ENCODE measurements around the gene CABP5. TPM values are rescaled to one million over a fixed set of nuclear protein-coding genes. Genes with fewer than 3 reads are reported as not detected.

The CABP5 gene
- total RNA-seq, 1 donor from 2014 or later, result not detected

- Mint-ChIP-seq H3K9me3 (ENCODE audit: unreplicated experiment) (no peaks in the 10 kb centered on the region), H3K4me3 (ENCODE audit: unreplicated experiment) (no peak overlapping the region)
Measured at GRCh38 chr19:48061401-48062344, 17.8 kb upstream of the CABP5 start.

GRCh38 chr19:48060381-48060780 is 16.5 kb upstream of the CABP5 start:
- Mint-ChIP-seq H3K4me3 (ENCODE audit: unreplicated experiment) (no peak overlapping the region), H3K36me3 (ENCODE audit: unreplicated experiment) (no peaks in the 10 kb centered on the region), H3K27me3 (ENCODE audit: unreplicated experiment) (no peaks in the 10 kb centered on the region), H3K4me1 (ENCODE audit: low read depth, unreplicated experiment) (no peaks in the 10 kb centered on the region), H3K27ac (ENCODE audit: unreplicated experiment) (no peak overlapping the region), H3K9me3 (ENCODE audit: unreplicated experiment) (no peaks in the 10 kb centered on the region)
- TF ChIP-seq CTCF (IDR thresholded peaks at IDR 0.05; ENCODE audit: partially characterized antibody, unreplicated experiment), result no peak
- no peak for DNase-seq

More at GRCh38 chr19:48061401-48062344, 17.8 kb upstream of the CABP5 start:
- H3K36me3 Mint-ChIP-seq (ENCODE audit: unreplicated experiment), result no peaks in the 10 kb centered on the region
- no peaks in the 10 kb centered on the region for H3K4me1 Mint-ChIP-seq (ENCODE audit: low read depth, unreplicated experiment)
- H3K27ac Mint-ChIP-seq (ENCODE audit: unreplicated experiment), result no peak overlapping the region
- DNase-seq, result no peak
- H3K27me3 Mint-ChIP-seq (ENCODE audit: unreplicated experiment), result no peaks in the 10 kb centered on the region
- no peak for TF ChIP-seq CTCF (IDR thresholded peaks at IDR 0.05; ENCODE audit: partially characterized antibody, unreplicated experiment)

GRCh38 chr19:48059331-48059730 is 15.5 kb upstream of the CABP5 start:
- H3K27ac Mint-ChIP-seq (ENCODE audit: unreplicated experiment), result no peak overlapping the region
- no peak overlapping the region for H3K4me3 Mint-ChIP-seq (ENCODE audit: unreplicated experiment)
- TF ChIP-seq CTCF (IDR thresholded peaks at IDR 0.05; ENCODE audit: partially characterized antibody, unreplicated experiment), result no peak
- no peaks in the 10 kb centered on the region for H3K36me3 Mint-ChIP-seq (ENCODE audit: unreplicated experiment)
- DNase-seq, result no peak
- no peaks in the 10 kb centered on the region for H3K9me3 Mint-ChIP-seq (ENCODE audit: unreplicated experiment)
- no peaks in the 10 kb centered on the region for H3K27me3 Mint-ChIP-seq (ENCODE audit: unreplicated experiment)
- H3K4me1 Mint-ChIP-seq (ENCODE audit: low read depth, unreplicated experiment), result no peaks in the 10 kb centered on the region

GRCh38 chr19:48053856-48054255 is 10.0 kb upstream of the CABP5 start:
- no peak for DNase-seq
- H3K36me3 Mint-ChIP-seq (ENCODE audit: unreplicated experiment), result peaks cover 6% of the 10 kb centered on the region
- H3K4me3 Mint-ChIP-seq (ENCODE audit: unreplicated experiment), result no peak overlapping the region
- H3K27me3 Mint-ChIP-seq (ENCODE audit: unreplicated experiment), result no peaks in the 10 kb centered on the region
- H3K27ac Mint-ChIP-seq (ENCODE audit: unreplicated experiment), result no peak overlapping the region
- no peak for TF ChIP-seq CTCF (IDR thresholded peaks at IDR 0.05; ENCODE audit: partially characterized antibody, unreplicated experiment)
- peaks cover 4% of the 10 kb centered on the region for H3K9me3 Mint-ChIP-seq (ENCODE audit: unreplicated experiment)
- no peaks in the 10 kb centered on the region for H3K4me1 Mint-ChIP-seq (ENCODE audit: low read depth, unreplicated experiment)

- no peak for DNase-seq
- no peak for TF ChIP-seq CTCF (IDR thresholded peaks at IDR 0.05; ENCODE audit: partially characterized antibody, unreplicated experiment)
- Mint-ChIP-seq H3K27me3 (ENCODE audit: unreplicated experiment) (no peaks in the 10 kb centered on the region), H3K36me3 (ENCODE audit: unreplicated experiment) (peaks cover 6% of the 10 kb centered on the region), H3K9me3 (ENCODE audit: unreplicated experiment) (peaks cover 4% of the 10 kb centered on the region), H3K4me1 (ENCODE audit: low read depth, unreplicated experiment) (no peaks in the 10 kb centered on the region), H3K27ac (ENCODE audit: unreplicated experiment) (no peak overlapping the region), H3K4me3 (ENCODE audit: unreplicated experiment) (no peak overlapping the region)
Measured at GRCh38 chr19:48053076-48053475, 9.2 kb upstream of the CABP5 start.
